ENCODE measurements around the gene PXYLP1. TPM values are rescaled to one million over a fixed set of nuclear protein-coding genes. Genes with fewer than 3 reads are reported as not detected.
A peak's percentile ranks its signal among the peaks of the same experiment; 100 is the strongest.

The PXYLP1 gene
- polyA plus RNA-seq, 3 donors: 4.1 to 10.9 (median 5.8) TPM

DNA sequence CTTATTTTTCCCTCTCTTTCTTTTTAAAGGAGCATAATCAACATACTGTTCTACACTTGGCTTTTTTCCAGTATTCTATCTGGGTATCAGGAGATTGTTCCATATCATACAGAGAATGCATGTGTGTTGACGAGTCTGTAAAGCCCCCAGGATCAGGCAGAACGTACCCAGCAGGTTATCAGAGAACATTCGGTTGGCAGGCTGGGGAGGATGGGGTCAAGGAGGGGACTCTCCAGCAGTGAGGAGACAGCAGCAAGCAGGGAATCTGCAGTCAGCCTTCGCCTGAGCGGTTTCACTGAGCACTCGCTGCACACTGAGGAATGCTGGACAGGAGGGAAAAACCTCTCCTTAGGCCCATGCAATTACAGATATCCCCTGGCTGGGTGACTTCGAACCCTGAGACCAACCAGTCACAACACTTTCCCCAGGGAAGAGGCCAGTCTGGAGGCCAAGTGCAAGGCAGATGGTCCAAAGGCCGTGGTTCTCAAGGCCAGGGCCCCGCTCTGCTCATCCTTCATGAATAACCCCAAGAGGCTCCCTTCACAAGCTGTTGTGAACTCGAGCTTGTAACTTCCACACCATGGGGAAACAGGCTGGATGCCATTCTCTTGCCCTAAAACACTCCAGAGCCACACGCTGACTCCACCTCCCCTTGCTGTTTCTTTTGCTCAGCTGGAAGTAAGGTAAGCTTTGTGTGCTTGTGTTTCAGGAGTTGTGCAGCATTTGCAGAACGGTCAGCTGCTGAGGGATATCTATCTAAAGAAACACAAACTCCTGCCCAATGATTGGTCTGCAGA, 60.1 kb downstream of the PXYLP1 start:
- H3K27me3 Mint-ChIP-seq (ENCODE audit: low read depth in 3 of 3): no peaks in the 10 kb centered on the region
- H3K27ac ChIP-seq (ENCODE audit: low read depth in 1 of 2, low read length in 2 of 2): no peak overlapping the region
- no peak overlapping the region for H3K9ac ChIP-seq (ENCODE audit: insufficient read depth, low read length, poor library complexity, severe bottlenecking)
- peaks cover 36% of the 10 kb centered on the region for H3K4me1 Mint-ChIP-seq
- H3K27ac Mint-ChIP-seq: peak overlapping the region in 2 of 7 donors; percentile 27 to 42
- H3K4me3 ChIP-seq (replicated peaks in 1 of 3; ENCODE audit: low read depth in 2 of 3, low read length in 3 of 3): no peak overlapping the region
- no peak overlapping the region for H3K4me3 Mint-ChIP-seq
- H3K9me3 Mint-ChIP-seq: peaks cover 0 to under 1% (median 0%) of the 10 kb centered on the region in 7 donors
- H3K36me3 ChIP-seq (replicated peaks in 1 of 2; ENCODE audit: control insufficient read depth in 1 of 2, insufficient read depth in 2 of 2, low read length in 2 of 2): peaks cover 18 to 40% of the 10 kb centered on the region in 2 donors
- H3K36me3 Mint-ChIP-seq: peaks cover 32 to 48% of the 10 kb centered on the region in 2 donors
- H3K4me2 ChIP-seq (replicated peaks; ENCODE audit: extremely low read depth, low read length, poor library complexity, severe bottlenecking): no peak overlapping the region
- peaks cover 19 to 20% of the 10 kb centered on the region in 2 donors for H3K4me1 ChIP-seq (ENCODE audit: control insufficient read depth in 1 of 2, insufficient read depth in 2 of 2, low read length in 2 of 2)
- intact Hi-C loops (cut with micrococcal nuclease): no loop called here
- no peaks in the 10 kb centered on the region for H3K27me3 ChIP-seq (ENCODE audit: control insufficient read depth in 2 of 2, insufficient read depth in 2 of 2, low read length in 2 of 2)
- H4K20me1 ChIP-seq (ENCODE audit: insufficient read depth, low read length): no peaks in the 10 kb centered on the region
- WGBS (ENCODE audit: insufficient coverage): 84% methylated on average over 6 of the region's 12 CpGs
- no peaks in the 10 kb centered on the region for H3K9me3 ChIP-seq (replicated peaks in 1 of 2; ENCODE audit: control insufficient read depth in 1 of 2, insufficient read depth in 1 of 2, low read length in 2 of 2)
- H2AFZ ChIP-seq (ENCODE audit: insufficient read depth, low read depth, low read length, poor library complexity, severe bottlenecking): no peak overlapping the region
- H3K79me2 ChIP-seq (ENCODE audit: insufficient read depth, low read length): no peaks in the 10 kb centered on the region
- TF ChIP-seq, protein P1, sequence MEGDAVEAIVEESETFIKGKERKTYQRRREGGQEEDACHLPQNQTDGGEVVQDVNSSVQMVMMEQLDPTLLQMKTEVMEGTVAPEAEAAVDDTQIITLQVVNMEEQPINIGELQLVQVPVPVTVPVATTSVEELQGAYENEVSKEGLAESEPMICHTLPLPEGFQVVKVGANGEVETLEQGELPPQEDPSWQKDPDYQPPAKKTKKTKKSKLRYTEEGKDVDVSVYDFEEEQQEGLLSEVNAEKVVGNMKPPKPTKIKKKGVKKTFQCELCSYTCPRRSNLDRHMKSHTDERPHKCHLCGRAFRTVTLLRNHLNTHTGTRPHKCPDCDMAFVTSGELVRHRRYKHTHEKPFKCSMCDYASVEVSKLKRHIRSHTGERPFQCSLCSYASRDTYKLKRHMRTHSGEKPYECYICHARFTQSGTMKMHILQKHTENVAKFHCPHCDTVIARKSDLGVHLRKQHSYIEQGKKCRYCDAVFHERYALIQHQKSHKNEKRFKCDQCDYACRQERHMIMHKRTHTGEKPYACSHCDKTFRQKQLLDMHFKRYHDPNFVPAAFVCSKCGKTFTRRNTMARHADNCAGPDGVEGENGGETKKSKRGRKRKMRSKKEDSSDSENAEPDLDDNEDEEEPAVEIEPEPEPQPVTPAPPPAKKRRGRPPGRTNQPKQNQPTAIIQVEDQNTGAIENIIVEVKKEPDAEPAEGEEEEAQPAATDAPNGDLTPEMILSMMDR (IDR thresholded peaks at IDR 0.05): no peak
- DNase-seq: no peak

DNA sequence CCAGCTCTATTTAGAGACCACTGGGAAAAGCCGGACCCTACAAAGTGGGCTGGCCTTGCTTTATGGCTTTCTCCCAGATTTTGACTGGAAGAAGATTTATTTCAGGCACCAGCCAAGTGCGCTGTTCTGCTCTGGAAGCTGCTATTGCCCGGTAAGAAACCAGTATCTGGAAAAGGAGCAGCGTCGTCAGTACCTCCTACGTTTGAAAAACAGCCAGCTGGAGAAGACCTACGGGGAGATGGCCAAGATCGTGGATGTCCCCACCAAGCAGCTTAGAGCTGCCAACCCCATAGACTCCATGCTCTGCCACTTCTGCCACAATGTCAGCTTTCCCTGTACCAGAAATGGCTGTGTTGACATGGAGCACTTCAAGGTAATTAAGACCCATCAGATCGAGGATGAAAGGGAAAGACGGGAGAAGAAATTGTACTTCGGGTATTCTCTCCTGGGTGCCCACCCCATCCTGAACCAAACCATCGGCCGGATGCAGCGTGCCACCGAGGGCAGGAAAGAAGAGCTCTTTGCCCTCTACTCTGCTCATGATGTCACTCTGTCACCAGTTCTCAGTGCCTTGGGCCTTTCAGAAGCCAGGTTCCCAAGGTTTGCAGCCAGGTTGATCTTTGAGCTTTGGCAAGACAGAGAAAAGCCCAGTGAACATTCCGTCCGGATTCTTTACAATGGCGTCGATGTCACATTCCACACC, 60.9 kb downstream of the PXYLP1 start:
- no peak for DNase-seq
- no peaks in the 10 kb centered on the region for H3K27me3 ChIP-seq (ENCODE audit: control insufficient read depth in 2 of 2, insufficient read depth in 2 of 2, low read length in 2 of 2)
- no peaks in the 10 kb centered on the region for H4K20me1 ChIP-seq (ENCODE audit: insufficient read depth, low read length)
- H3K36me3 ChIP-seq (replicated peaks in 1 of 2; ENCODE audit: control insufficient read depth in 1 of 2, insufficient read depth in 2 of 2, low read length in 2 of 2): peaks cover 18 to 39% of the 10 kb centered on the region in 2 donors
- H3K9me3 ChIP-seq (replicated peaks in 1 of 2; ENCODE audit: control insufficient read depth in 1 of 2, insufficient read depth in 1 of 2, low read length in 2 of 2): no peaks in the 10 kb centered on the region
- H3K27ac ChIP-seq (ENCODE audit: low read depth in 1 of 2, low read length in 2 of 2): peak overlapping the region in 1 of 2 donors; percentile 66
- H3K36me3 Mint-ChIP-seq: peaks cover 30 to 41% of the 10 kb centered on the region in 2 donors
- no peak overlapping the region for H3K4me3 Mint-ChIP-seq
- H3K9ac ChIP-seq (ENCODE audit: insufficient read depth, low read length, poor library complexity, severe bottlenecking): no peak overlapping the region
- H3K27ac Mint-ChIP-seq: no peak overlapping the region
- H3K4me1 ChIP-seq (ENCODE audit: control insufficient read depth in 1 of 2, insufficient read depth in 2 of 2, low read length in 2 of 2): peaks cover 13% of the 10 kb centered on the region in 2 donors
- H3K4me3 ChIP-seq (replicated peaks in 1 of 3; ENCODE audit: low read depth in 2 of 3, low read length in 3 of 3): no peak overlapping the region
- WGBS (ENCODE audit: insufficient coverage): 98% methylated on average over 17 of the region's 19 CpGs
- H3K4me1 Mint-ChIP-seq: peaks cover 29% of the 10 kb centered on the region
- TF ChIP-seq, protein P1 (IDR thresholded peaks at IDR 0.05): no peak
- no peaks in the 10 kb centered on the region for H3K79me2 ChIP-seq (ENCODE audit: insufficient read depth, low read length)
- no peaks in the 10 kb centered on the region for H3K27me3 Mint-ChIP-seq (ENCODE audit: low read depth in 3 of 3)
- intact Hi-C loops (cut with micrococcal nuclease): no loop called here
- H2AFZ ChIP-seq (ENCODE audit: insufficient read depth, low read depth, low read length, poor library complexity, severe bottlenecking): no peak overlapping the region
- H3K9me3 Mint-ChIP-seq: peaks cover 0 to 3% (median 0%) of the 10 kb centered on the region in 7 donors
- no peak overlapping the region for H3K4me2 ChIP-seq (replicated peaks; ENCODE audit: extremely low read depth, low read length, poor library complexity, severe bottlenecking)
